Activated T-cell treated with anti-CD3 and anti-CD28 coated beads, Interleukin-2, amount 50 U/mL, for 4 hours (primary cell): ENCODE data around the gene CA10. TPM values are rescaled to one million over a fixed set of nuclear protein-coding genes. Genes with fewer than 3 reads are reported as not detected.

Experiments
- ATAC-seq, 2 donors: fragments of 200-7000 bp; cut with Tn5 transposase; one replicate each; pipeline ENCODE4 v1.10.0; 2021
- DNase-seq: peaks from one replicate; pipeline ENCODE4 v3.0.0-alpha.2; 2020
- H3K27me3 Mint-ChIP-seq: one replicate; pipeline ENCODE4 v1.8.0; 2021; ENCODE audit warnings: low read depth, mixed read lengths
- H3K36me3 Mint-ChIP-seq: one replicate; pipeline ENCODE4 v1.8.0; 2022; ENCODE audit warnings: mixed read lengths; ENCODE audit not compliant: insufficient read depth
- H3K4me1 Mint-ChIP-seq: one replicate; pipeline ENCODE4 v1.8.0; 2021; ENCODE audit warnings: low read depth, mixed read lengths
- H3K4me3 Mint-ChIP-seq: one replicate; pipeline ENCODE4 v1.8.0; 2021; ENCODE audit warnings: mild to moderate bottlenecking, moderate library complexity, mixed read lengths
- H3K9me3 Mint-ChIP-seq: one replicate; pipeline ENCODE4 v1.8.0; 2021; ENCODE audit warnings: mixed read lengths
- total RNA-seq, 3 donors: library from RNA; stranded (reverse); gene quantifications; one replicate each; pipeline ENCODE4 v1.2.1, GENCODE V29; 2021

CA10 gene
- total RNA-seq, 3 donors from 2014 or later, result not detected

DNA sequence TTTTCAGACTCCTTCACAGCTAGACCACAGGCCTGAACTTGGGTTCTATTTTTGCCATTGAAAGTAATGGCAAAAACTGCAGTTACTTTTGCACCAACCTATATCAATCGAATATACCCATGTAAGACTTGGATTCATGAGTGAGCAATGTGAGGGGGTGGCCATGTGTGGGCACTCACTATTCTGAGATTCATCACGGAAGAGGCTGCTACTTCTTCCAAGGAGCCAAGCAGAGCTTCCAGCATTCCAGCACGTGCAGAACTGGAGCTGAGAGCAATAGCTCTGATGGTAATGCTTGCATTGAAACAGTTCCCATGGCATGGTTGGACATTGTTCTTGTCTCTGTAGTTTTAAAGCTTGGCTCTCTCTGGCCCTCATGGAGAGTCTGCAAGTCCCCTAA is 327.6 kb downstream of the CA10 start:
- H3K9me3 Mint-ChIP-seq, result no peaks in the 10 kb centered on the region
- H3K36me3 Mint-ChIP-seq, result no peaks in the 10 kb centered on the region
- no peak for ATAC-seq
- no peaks in the 10 kb centered on the region for H3K4me1 Mint-ChIP-seq
- no peak overlapping the region for H3K4me3 Mint-ChIP-seq
- DNase-seq, result no peak
- H3K27me3 Mint-ChIP-seq, result peaks cover 2% of the 10 kb centered on the region

DNA sequence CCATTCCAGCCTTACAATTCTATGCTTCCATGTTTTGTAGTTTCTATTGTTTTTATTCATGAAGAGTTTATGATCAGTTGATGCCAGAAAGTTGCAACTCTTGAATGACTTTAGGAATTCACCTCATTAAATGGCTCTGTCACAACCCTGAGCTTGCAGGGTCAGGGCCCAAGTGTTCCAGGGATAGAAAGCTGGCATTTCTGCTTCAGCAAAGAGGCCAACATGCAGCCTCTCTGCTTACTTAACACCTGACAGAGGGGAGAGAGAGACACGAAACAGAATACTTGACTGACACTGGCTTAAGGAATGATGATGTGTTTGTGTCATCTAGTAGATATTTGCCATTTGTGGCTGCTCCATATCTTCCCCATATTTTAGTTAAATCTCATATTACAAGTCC is 328.1 kb downstream of the CA10 start:
- H3K36me3 Mint-ChIP-seq, result no peaks in the 10 kb centered on the region
- no peak overlapping the region for H3K4me3 Mint-ChIP-seq
- no peaks in the 10 kb centered on the region for H3K27me3 Mint-ChIP-seq
- no peak for DNase-seq
- no peaks in the 10 kb centered on the region for H3K9me3 Mint-ChIP-seq
- ATAC-seq, result no peak
- H3K4me1 Mint-ChIP-seq, result no peaks in the 10 kb centered on the region

DNA sequence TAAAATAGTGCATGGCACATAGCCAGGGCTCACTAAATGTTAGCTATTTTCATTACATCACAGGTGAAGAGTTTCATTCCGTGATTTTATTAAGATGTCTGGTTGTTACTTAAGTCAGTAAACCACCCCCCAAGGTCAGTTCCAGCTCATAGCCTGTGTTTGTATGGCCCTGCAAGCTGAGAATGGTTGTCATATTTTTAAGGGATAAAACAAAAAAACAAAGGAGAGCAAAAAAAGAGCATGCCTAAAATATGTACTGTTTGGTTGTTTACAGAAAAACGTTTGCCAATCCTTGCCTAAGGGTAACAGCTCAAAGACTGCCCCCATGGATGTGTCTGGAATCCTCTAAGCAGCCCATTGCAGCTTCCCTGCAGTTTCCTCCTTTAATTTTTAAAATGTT is 329.6 kb downstream of the CA10 start:
- H3K27me3 Mint-ChIP-seq, result no peaks in the 10 kb centered on the region
- ATAC-seq (no peak), DNase-seq (no peak)
- H3K9me3 Mint-ChIP-seq, result no peaks in the 10 kb centered on the region
- no peaks in the 10 kb centered on the region for H3K4me1 Mint-ChIP-seq
- no peaks in the 10 kb centered on the region for H3K36me3 Mint-ChIP-seq
- no peak overlapping the region for H3K4me3 Mint-ChIP-seq

DNA sequence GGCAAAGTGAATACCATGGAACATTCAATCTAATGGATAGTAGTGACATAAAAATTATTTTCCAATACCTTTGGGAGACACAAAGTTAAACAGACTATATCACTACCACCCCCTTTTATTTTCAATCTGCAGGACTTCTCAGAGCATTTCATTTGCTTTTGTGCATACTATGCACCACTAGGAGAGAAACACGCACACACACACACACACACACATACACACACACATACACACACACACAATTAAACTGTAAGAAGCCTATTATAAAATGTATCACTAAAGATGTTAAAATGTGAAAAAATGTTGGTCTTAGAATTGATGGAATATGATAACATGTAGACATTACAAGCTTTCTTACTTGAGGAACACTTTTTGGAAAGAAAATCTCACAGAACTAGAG is 331.4 kb downstream of the CA10 start:
- ATAC-seq (no peak), DNase-seq (no peak)
- Mint-ChIP-seq H3K4me1 (no peaks in the 10 kb centered on the region), H3K36me3 (no peaks in the 10 kb centered on the region), H3K9me3 (no peaks in the 10 kb centered on the region), H3K4me3 (no peak overlapping the region), H3K27me3 (no peaks in the 10 kb centered on the region)

DNA sequence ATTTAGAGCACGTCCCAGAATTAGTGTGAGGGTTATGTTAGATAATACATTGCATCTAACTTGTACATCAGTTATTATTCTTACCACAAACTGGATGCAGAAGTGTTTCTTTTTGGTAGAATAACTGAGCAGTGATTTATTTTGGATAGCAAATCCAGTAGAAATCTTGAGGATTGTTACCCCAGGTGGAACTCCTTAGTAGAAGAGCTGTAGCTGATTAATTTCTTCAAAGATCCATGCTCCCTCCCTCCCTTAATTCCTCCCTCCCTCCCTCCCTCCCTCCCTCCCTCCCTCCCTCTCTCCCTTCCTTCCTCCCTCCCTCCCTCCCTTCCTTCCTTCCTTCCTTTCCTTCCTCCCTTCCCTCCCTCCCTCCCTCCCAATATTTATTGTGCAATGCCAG is 337.7 kb downstream of the CA10 start:
- peaks cover 2% of the 10 kb centered on the region for H3K4me1 Mint-ChIP-seq
- ATAC-seq, result no peak
- H3K9me3 Mint-ChIP-seq, result no peaks in the 10 kb centered on the region
- no peak for DNase-seq
- no peaks in the 10 kb centered on the region for H3K27me3 Mint-ChIP-seq
- H3K36me3 Mint-ChIP-seq, result no peaks in the 10 kb centered on the region
- no peak overlapping the region for H3K4me3 Mint-ChIP-seq

DNA sequence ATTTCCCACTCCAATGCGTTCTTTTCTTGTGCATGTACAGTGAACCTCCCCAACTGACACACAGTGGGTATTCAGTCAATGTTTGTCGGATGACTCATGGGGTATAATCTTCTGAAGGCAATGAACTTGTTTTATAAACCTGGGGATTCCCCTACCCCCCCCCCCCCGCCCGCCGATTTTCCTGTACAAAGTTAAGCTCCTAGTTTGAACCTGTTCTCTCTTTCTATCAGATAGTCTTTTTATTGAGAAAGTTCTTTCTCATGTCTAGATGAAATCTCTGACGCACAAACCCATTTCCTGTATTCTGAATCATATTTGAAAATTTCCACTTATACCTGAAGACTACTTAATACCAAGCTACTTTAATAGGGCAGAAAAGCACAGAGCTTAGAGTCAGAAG is 338.3 kb downstream of the CA10 start:
- peaks cover 2% of the 10 kb centered on the region for H3K4me1 Mint-ChIP-seq
- no peaks in the 10 kb centered on the region for H3K27me3 Mint-ChIP-seq
- H3K9me3 Mint-ChIP-seq, result no peaks in the 10 kb centered on the region
- no peak for DNase-seq
- peak; percentile 61 to 80 for ATAC-seq
- H3K4me3 Mint-ChIP-seq, result no peak overlapping the region
- H3K36me3 Mint-ChIP-seq, result no peaks in the 10 kb centered on the region

DNA sequence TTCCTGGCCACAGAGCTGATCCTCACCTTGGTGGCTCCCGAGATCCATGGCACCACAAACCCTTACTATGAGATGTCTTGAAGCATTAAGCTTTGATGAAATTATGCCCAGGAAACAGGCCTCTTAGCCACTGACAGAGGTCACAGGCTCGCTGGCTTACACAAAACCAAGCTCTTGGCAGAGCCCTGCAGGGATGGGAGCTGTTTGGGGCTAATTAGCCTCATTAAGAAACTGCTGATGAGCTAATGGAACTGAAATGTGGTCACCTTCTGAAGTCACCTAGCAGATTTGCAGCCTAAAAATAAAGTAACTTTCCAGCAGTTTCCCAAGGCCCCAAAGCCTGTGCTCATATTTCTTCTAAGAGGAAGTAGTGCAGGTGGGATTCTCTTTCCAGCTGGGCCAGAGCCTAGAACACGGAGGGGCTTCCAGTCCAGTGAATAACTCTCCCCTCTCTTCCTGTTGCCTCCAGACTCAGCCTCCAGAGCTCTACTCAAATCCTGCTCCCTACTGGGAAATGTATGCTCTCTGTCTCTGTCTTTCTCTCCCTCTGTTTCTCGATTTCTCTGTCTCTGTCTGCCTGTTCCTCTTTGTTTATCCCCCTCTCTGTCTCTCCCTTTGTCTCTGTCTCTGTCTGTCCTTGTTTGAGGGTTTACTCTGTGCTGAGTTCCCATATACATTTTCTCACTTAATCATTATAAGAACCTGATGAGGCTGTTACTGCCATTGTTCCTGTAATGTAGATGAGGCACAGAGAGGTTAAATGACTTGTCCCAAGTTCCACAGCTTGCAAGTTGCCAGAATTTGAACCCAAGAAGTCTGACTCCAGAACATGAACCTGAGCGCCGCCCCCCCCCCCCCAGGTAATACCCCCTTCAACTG is 338.9 kb downstream of the CA10 start:
- Mint-ChIP-seq H3K36me3 (no peaks in the 10 kb centered on the region), H3K9me3 (no peaks in the 10 kb centered on the region), H3K4me3 (no peak overlapping the region), H3K4me1 (peaks cover 2% of the 10 kb centered on the region), H3K27me3 (no peaks in the 10 kb centered on the region)
- ATAC-seq (peak in 1 of 2 donors; percentile 28), DNase-seq (no peak)

DNA sequence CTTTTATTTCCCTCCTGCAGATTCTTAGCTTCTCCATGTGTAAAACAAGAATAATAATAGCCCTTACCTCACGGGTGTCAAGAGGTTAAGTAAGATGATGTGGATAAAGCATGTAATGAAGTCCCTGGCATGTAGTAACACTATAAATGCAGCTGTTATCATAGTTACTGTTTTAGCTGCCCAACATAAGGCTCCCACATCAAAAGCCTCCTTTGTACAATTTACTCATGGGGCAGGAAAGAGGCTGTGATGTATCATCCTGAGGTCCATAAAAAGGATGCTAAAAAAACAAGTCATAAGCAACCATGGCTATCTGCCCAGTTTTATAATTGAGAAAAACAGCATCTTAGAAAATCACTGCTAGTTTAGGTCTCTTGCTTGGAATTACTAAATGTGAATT is 339.7 kb downstream of the CA10 start:
- ATAC-seq, result no peak
- peaks cover 2% of the 10 kb centered on the region for H3K4me1 Mint-ChIP-seq
- DNase-seq, result no peak
- H3K36me3 Mint-ChIP-seq, result no peaks in the 10 kb centered on the region
- no peaks in the 10 kb centered on the region for H3K27me3 Mint-ChIP-seq
- no peaks in the 10 kb centered on the region for H3K9me3 Mint-ChIP-seq
- no peak overlapping the region for H3K4me3 Mint-ChIP-seq

DNA sequence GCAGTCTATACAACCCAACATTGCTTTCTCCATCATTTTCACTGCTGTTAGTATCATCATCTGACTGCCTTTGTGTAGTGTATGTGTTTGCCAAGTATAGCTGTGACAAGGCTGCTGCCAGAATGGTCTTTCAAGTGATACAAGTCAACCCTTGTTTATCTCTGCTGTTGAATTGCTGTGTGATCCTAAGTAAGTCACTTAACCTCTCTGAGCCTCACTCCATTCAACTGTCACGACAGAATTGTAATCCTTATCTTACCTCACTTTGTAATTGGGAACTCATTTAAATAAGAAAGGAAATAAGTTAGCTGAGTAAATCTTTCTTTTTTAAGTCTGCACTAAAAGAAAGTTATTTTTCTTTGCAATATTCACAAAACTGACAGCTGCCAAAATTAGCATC is 340.6 kb downstream of the CA10 start:
- no peak overlapping the region for H3K4me3 Mint-ChIP-seq
- no peak for DNase-seq
- no peaks in the 10 kb centered on the region for H3K27me3 Mint-ChIP-seq
- H3K9me3 Mint-ChIP-seq, result no peaks in the 10 kb centered on the region
- peaks cover 2% of the 10 kb centered on the region for H3K4me1 Mint-ChIP-seq
- no peaks in the 10 kb centered on the region for H3K36me3 Mint-ChIP-seq
- no peak for ATAC-seq

DNA sequence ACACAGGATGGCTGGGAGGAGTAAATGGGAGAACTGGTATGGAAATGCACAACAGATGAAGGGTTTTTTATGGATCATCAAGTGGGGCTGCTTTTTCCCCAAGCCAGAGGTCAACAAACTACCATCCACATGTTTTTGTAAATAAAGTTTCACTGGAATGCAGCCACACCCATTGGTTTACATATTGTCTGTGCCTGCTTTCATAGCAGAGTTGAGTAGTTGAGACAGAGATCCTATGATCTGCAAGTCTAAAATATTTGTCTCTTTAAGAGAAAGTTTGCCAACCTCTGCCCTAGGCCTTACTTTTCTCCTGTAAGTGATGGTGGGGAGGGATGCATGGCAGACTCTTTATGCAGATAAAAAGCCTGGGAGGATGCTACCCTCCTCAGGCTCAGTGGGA is 341.4 kb downstream of the CA10 start:
- no peak for DNase-seq
- Mint-ChIP-seq H3K4me1 (peaks cover 2% of the 10 kb centered on the region), H3K27me3 (no peaks in the 10 kb centered on the region), H3K36me3 (no peaks in the 10 kb centered on the region), H3K9me3 (no peaks in the 10 kb centered on the region), H3K4me3 (no peak overlapping the region)
- ATAC-seq, result no peak

DNA sequence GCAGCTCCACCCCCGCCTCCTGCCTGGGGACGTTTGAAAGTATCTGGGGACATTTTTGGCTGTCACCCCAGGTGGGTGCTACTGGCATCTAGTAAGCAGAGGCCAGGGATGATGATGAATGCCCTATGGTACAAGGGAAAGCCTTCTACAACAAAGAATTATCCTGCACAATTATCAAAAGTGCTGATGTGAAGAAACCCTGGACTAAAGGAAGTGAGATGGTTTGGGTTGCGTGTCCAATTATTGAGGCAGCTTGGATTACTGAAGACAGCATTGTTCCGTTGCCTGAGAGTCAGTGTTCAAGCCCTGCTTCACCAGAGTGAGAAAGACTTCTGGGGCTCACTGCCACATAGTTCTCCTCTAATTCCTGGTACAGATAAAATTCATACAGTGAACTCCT is 343.4 kb downstream of the CA10 start:
- no peak for DNase-seq
- H3K9me3 Mint-ChIP-seq, result no peaks in the 10 kb centered on the region
- no peaks in the 10 kb centered on the region for H3K4me1 Mint-ChIP-seq
- no peak for ATAC-seq
- H3K36me3 Mint-ChIP-seq, result no peaks in the 10 kb centered on the region
- no peaks in the 10 kb centered on the region for H3K27me3 Mint-ChIP-seq
- H3K4me3 Mint-ChIP-seq, result no peak overlapping the region

DNA sequence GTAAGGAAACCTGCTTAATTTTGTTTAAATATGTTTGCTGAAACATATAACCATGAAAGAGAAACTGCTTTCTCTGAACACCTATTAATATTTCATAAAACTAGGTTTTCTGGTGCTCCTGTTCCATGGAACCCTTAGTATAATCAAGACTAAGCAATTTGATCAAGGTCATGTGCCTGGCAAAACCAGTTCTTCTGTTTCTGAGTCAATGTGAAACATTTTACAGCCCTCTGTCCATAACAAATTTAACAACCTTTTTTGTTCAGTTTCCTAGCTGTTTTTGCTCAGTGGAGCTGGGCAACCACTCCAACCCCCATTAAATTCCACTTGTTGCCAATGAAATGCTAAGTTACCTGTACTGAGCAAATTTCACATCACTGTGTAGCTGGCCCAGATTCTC is 344.0 kb downstream of the CA10 start:
- Mint-ChIP-seq H3K4me1 (no peaks in the 10 kb centered on the region), H3K9me3 (no peaks in the 10 kb centered on the region), H3K27me3 (no peaks in the 10 kb centered on the region), H3K4me3 (no peak overlapping the region), H3K36me3 (no peaks in the 10 kb centered on the region)
- ATAC-seq, result no peak
- DNase-seq, result no peak

DNA sequence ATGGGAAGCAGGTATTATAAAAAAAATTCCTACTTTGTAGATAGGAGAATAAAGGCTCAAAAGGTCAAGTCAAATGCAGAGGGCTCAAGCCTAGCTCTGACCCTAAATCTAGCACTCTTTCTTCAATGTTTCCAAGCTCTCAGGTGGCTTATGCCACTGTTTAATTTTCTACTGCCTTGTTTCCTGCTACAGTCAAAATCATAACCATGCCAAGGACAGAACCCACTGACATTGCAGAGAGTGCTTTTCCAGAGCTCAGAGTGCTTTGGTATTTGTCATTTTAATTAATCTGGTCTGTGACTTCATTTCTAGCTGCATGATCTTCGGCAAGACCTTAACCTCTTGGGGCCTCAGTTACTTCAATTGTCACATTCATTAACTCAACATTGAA is 344.7 kb downstream of the CA10 start:
- H3K27me3 Mint-ChIP-seq, result no peaks in the 10 kb centered on the region
- ATAC-seq (no peak), DNase-seq (no peak)
- H3K9me3 Mint-ChIP-seq, result no peaks in the 10 kb centered on the region
- H3K4me3 Mint-ChIP-seq, result no peak overlapping the region
- no peaks in the 10 kb centered on the region for H3K36me3 Mint-ChIP-seq
- H3K4me1 Mint-ChIP-seq, result no peaks in the 10 kb centered on the region

DNA sequence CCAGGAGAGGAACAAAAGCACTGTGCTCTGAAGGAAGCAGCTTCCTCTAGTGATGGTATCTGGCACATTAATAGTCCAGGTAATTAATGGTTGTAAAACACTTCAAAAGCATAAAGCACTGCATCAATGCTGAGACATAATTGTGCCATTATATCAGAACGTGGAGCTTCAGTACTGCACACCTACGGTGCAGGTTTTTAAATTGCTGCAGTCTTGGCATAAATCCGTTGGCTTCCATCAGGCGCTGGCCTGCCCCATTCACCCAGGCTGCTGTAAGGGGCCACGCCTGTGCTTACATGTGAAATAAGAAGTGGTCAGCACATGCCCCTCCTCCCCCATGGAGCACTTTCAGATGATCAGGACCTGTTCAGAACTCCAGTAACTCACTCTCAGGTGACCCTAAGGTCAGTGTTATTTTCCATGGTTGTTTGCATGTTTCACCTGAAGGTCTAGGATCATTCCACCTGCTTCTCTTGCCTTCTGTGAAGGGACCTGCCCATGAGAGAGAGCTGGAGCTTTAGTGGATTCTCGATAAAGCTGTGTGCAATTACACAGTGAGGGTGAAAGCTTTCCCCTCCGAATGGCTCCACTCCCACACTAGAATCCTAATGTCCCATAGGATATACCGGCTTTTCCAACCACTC is 345.3 kb downstream of the CA10 start:
- no peaks in the 10 kb centered on the region for H3K4me1 Mint-ChIP-seq
- no peak for DNase-seq
- H3K36me3 Mint-ChIP-seq, result no peaks in the 10 kb centered on the region
- no peak overlapping the region for H3K4me3 Mint-ChIP-seq
- no peaks in the 10 kb centered on the region for H3K9me3 Mint-ChIP-seq
- ATAC-seq, result no peak
- no peaks in the 10 kb centered on the region for H3K27me3 Mint-ChIP-seq

DNA sequence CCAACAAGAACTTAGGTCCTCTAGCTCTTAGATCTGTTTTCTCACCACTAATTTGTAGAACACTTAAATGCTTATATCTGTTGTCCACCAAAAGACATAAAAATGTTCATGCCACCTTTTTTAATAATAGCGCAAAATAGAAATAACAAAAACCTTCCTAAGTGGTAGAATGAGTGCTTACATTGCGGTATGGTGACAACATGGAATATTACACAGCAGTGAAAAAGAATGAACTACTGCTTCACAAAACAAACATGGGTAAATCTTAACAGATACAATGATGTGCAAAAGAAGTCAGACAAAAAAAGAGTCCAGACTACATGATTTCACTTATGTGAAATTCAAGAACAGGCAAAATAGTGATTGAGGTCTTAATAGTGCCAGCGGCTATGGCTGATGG is 351.1 kb downstream of the CA10 start:
- ATAC-seq, result no peak
- no peak for DNase-seq
- H3K27me3 Mint-ChIP-seq, result no peaks in the 10 kb centered on the region
- no peaks in the 10 kb centered on the region for H3K9me3 Mint-ChIP-seq
- H3K4me1 Mint-ChIP-seq, result no peaks in the 10 kb centered on the region
- no peak overlapping the region for H3K4me3 Mint-ChIP-seq
- no peaks in the 10 kb centered on the region for H3K36me3 Mint-ChIP-seq
